OCI-LY1 (cell line): Measurements from ENCODE around the gene PRR13.

Source experiments
- H2AFZ ChIP-seq: fragments of 200-600 bp; sonication (generic), shearing (Covaris generic); 2 replicates; pipeline ENCODE4 v1.6.0; 2014; ENCODE audit warnings: antibody characterized with exemption, mild to moderate bottlenecking, low read length
- H3F3A ChIP-seq: fragments of 200-600 bp; sonication (generic), shearing (Covaris generic); 2 replicates; pipeline ENCODE4 v1.6.0; 2014; ENCODE audit warnings: mild to moderate bottlenecking, antibody characterized with exemption, low read length, moderate library complexity; ENCODE audit not compliant: insufficient read depth
- H3K27ac ChIP-seq: fragments of 200-600 bp; sonication (generic); 2 replicates; pipeline ENCODE4 v1.5.1; 2014; ENCODE audit warnings: low read length, mixed run types, mild to moderate bottlenecking, low read depth; ENCODE audit not compliant: poor library complexity, severe bottlenecking
- H3K27me3 ChIP-seq: fragments of 200-600 bp; sonication (generic); 2 replicates; pipeline ENCODE4 v1.6.0; 2014; ENCODE audit warnings: antibody characterized with exemption, mild to moderate bottlenecking, low read length, moderate library complexity; ENCODE audit not compliant: insufficient read depth
- H3K36me3 ChIP-seq: fragments of 200-600 bp; sonication (generic); 2 replicates; pipeline ENCODE4 v1.6.1; 2014; ENCODE audit warnings: mild to moderate bottlenecking, antibody characterized with exemption, low read length, moderate library complexity, mixed read lengths; ENCODE audit not compliant: insufficient read depth
- H3K4me1 ChIP-seq: fragments of 200-600 bp; sonication (generic); 2 replicates; pipeline ENCODE4 v1.5.1; 2014; ENCODE audit warnings: mild to moderate bottlenecking, low read length, moderate library complexity; ENCODE audit not compliant: insufficient read depth, severe bottlenecking
- H3K4me2 ChIP-seq: fragments of 200-600 bp; sonication (generic), shearing (Covaris generic); 2 replicates; pipeline ENCODE4 v1.6.1; 2014; ENCODE audit warnings: low read length
- H3K4me3 ChIP-seq: fragments of 200-600 bp; sonication (generic); 2 replicates; pipeline ENCODE4 v1.5.1; 2014; ENCODE audit warnings: low read length, low read depth, mild to moderate bottlenecking, mixed read lengths; ENCODE audit not compliant: poor library complexity, severe bottlenecking
- H3K79me2 ChIP-seq: fragments of 200-600 bp; shearing (Covaris generic); 2 replicates; pipeline ENCODE4 v1.6.1; 2016; ENCODE audit warnings: mixed run types, low read length, mixed read lengths; ENCODE audit not compliant: insufficient read depth
- H3K9ac ChIP-seq: fragments of 200-600 bp; sonication (generic), shearing (Covaris generic); 2 replicates; pipeline ENCODE4 v1.6.1; 2014; ENCODE audit warnings: mild to moderate bottlenecking, low read length, mixed read lengths
- H3K9me2 ChIP-seq: fragments of 200-600 bp; sonication (generic), shearing (Covaris generic); 2 replicates; pipeline ENCODE4 v1.6.1; 2014; ENCODE audit warnings: low read depth, mild to moderate bottlenecking, low read length, mixed read lengths
- H3K9me3 ChIP-seq: fragments of 200-600 bp; shearing (Covaris generic); 2 replicates; pipeline ENCODE4 v1.6.1; 2014; ENCODE audit warnings: low read length, mixed read lengths
- H4K20me1 ChIP-seq: fragments of 200-600 bp; sonication (generic), shearing (Covaris generic); 2 replicates; pipeline ENCODE4 v1.6.0; 2016; ENCODE audit warnings: mild to moderate bottlenecking, low read length; ENCODE audit not compliant: insufficient read depth
- EZH2 ChIP-seq: fragments of 200-600 bp; sonication (generic), shearing (Covaris generic); IDR thresholded peaks from 2 replicates; pipeline ENCODE4 v1.8.0; 2017; ENCODE audit warnings: borderline replicate concordance, mixed run types, mild to moderate bottlenecking, antibody characterized with exemption, low read length, moderate library complexity, mixed read lengths
- TF ChIP-seq, protein P1 (sequence below): fragments of 200-600 bp; sonication (generic), shearing (Covaris generic); IDR thresholded peaks from 2 replicates; pipeline ENCODE4 v1.5.1; 2017; ENCODE audit warnings: mild to moderate bottlenecking, antibody characterized with exemption, low read length, moderate library complexity, mixed read lengths

The PRR13 gene

DNA sequence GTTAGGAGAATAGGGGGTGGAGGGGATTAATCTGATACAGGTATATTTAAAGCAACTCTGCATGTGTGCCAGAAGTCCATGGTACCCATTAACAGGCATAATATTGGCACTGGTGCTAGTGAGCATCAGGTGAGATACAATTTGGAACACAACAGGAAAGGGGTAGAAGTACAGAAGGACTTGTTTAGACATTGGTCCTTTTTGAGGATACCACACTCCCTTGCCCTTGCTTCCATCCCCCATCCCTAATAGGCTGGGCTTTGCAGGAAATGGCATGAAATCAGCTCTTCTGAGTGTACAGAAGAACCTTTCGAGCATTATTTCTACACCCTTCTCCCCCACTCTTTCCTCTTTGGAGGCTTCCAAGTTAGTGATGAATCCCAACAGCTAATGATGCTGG is 26.7 kb downstream of the PRR13 start:
- no peak overlapping the region for H3K4me3 ChIP-seq
- no peak overlapping the region for H3K27ac ChIP-seq
- TF ChIP-seq, protein P1, sequence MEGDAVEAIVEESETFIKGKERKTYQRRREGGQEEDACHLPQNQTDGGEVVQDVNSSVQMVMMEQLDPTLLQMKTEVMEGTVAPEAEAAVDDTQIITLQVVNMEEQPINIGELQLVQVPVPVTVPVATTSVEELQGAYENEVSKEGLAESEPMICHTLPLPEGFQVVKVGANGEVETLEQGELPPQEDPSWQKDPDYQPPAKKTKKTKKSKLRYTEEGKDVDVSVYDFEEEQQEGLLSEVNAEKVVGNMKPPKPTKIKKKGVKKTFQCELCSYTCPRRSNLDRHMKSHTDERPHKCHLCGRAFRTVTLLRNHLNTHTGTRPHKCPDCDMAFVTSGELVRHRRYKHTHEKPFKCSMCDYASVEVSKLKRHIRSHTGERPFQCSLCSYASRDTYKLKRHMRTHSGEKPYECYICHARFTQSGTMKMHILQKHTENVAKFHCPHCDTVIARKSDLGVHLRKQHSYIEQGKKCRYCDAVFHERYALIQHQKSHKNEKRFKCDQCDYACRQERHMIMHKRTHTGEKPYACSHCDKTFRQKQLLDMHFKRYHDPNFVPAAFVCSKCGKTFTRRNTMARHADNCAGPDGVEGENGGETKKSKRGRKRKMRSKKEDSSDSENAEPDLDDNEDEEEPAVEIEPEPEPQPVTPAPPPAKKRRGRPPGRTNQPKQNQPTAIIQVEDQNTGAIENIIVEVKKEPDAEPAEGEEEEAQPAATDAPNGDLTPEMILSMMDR: no peak
- no peak for TF ChIP-seq EZH2
- H3K9me3 ChIP-seq: no peaks in the 10 kb centered on the region
- no peaks in the 10 kb centered on the region for H3K9me2 ChIP-seq
- H4K20me1 ChIP-seq: no peaks in the 10 kb centered on the region
- no peak overlapping the region for H3K9ac ChIP-seq
- H3K4me1 ChIP-seq: no peaks in the 10 kb centered on the region
- H3F3A ChIP-seq: 0 out of 2 replicates have a peak, but pooled peaks cover 4% of the 10 kb centered on the region
- H3K27me3 ChIP-seq: no peaks in the 10 kb centered on the region
- H2AFZ ChIP-seq: no peak overlapping the region
- H3K36me3 ChIP-seq: peaks cover 98% of the 10 kb centered on the region
- no peak overlapping the region for H3K4me2 ChIP-seq
- 0 out of 2 replicates have a peak, but pooled peaks cover 2% of the 10 kb centered on the region for H3K79me2 ChIP-seq

DNA sequence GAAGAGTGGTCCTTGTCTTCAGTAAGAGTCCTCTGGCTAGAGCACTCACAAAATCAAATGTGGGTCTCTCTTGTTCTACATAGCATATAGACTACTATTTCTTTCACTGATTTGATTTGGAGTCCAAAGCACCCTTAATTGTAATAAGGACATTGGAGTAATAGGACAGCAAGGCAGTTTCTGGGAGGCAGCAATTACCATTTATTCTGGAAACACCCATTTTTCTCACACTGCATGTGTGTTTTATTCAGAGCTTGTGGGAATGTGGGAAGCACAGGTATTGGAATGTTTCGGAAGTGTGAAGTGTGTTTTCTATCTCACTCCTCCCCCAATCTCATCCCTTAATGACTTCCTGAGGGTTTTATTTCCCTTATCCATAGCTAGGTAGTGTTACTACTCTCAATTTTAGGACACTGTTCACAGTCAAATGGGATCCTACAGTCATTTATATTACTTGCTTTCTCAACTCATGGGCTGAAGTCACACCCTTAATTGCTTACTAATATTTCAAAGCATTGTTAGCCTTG is 30.6 kb downstream of the PRR13 start:
- no peak for TF ChIP-seq EZH2
- TF ChIP-seq, protein P1: no peak
- no peaks in the 10 kb centered on the region for H4K20me1 ChIP-seq

DNA sequence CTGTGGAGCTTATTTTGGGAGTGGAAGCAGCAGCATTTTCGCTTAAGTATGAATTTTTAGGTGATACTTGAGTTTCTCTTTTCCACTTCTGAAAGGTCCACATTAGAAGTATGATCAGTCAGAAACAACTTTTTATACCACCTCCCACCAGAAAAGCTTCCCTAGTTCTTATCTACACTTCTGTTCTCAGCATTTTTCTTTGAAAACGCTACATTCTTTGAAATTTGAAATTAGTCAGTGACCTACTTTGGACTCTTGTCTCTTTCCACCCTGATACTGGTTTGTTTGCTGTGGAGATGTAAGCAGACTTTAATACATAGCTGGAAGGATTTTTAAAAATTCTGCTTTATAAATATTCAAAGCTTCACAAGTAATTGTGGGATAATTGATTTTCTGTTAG is 32.5 kb downstream of the PRR13 start:
- Histone ChIP-seq H3F3A (0 out of 2 replicates have a peak, but pooled peaks cover 4% of the 10 kb centered on the region), H3K9ac (no peak overlapping the region), H4K20me1 (no peaks in the 10 kb centered on the region), H3K79me2 (0 out of 2 replicates have a peak, but pooled peaks cover 2% of the 10 kb centered on the region), H3K36me3 (peaks cover 98% of the 10 kb centered on the region), H3K4me1 (no peaks in the 10 kb centered on the region), H3K27ac (no peak overlapping the region), H2AFZ (no peak overlapping the region), H3K4me3 (no peak overlapping the region), H3K9me3 (no peaks in the 10 kb centered on the region), H3K9me2 (no peaks in the 10 kb centered on the region), H3K4me2 (no peak overlapping the region), H3K27me3 (no peaks in the 10 kb centered on the region)
- TF ChIP-seq EZH2: no peak
- TF ChIP-seq, protein P1: no peak

More for the DNA sequence above, 30.6 kb downstream of the PRR13 start:
- H3K9me2 ChIP-seq: no peaks in the 10 kb centered on the region
- H3K27me3 ChIP-seq: no peaks in the 10 kb centered on the region
- no peak overlapping the region for H2AFZ ChIP-seq
- 0 out of 2 replicates have a peak, but pooled peaks cover 4% of the 10 kb centered on the region for H3F3A ChIP-seq
- no peak overlapping the region for H3K9ac ChIP-seq
- H3K4me2 ChIP-seq: no peak overlapping the region
- H3K9me3 ChIP-seq: no peaks in the 10 kb centered on the region
- 0 out of 2 replicates have a peak, but pooled peaks cover 2% of the 10 kb centered on the region for H3K79me2 ChIP-seq
- no peak overlapping the region for H3K4me3 ChIP-seq
- H3K4me1 ChIP-seq: no peaks in the 10 kb centered on the region
- H3K27ac ChIP-seq: no peak overlapping the region
- peaks cover 98% of the 10 kb centered on the region for H3K36me3 ChIP-seq
